Measurements from ENCODE around the gene MGAT5B. TPM values are rescaled to one million over a fixed set of nuclear protein-coding genes. Genes with fewer than 3 reads are reported as not detected.
A peak's percentile ranks its signal among the peaks of the same experiment; 100 is the strongest.
"Not testable (repeated sequence)": the region's sequence is repeated elsewhere in the genome, so short reads cannot be mapped to it uniquely, and the experiment has no call there.

MGAT5B gene
- total RNA-seq, 2 donors from 2014 or later, result 0.05 to 0.27 TPM

DNA sequence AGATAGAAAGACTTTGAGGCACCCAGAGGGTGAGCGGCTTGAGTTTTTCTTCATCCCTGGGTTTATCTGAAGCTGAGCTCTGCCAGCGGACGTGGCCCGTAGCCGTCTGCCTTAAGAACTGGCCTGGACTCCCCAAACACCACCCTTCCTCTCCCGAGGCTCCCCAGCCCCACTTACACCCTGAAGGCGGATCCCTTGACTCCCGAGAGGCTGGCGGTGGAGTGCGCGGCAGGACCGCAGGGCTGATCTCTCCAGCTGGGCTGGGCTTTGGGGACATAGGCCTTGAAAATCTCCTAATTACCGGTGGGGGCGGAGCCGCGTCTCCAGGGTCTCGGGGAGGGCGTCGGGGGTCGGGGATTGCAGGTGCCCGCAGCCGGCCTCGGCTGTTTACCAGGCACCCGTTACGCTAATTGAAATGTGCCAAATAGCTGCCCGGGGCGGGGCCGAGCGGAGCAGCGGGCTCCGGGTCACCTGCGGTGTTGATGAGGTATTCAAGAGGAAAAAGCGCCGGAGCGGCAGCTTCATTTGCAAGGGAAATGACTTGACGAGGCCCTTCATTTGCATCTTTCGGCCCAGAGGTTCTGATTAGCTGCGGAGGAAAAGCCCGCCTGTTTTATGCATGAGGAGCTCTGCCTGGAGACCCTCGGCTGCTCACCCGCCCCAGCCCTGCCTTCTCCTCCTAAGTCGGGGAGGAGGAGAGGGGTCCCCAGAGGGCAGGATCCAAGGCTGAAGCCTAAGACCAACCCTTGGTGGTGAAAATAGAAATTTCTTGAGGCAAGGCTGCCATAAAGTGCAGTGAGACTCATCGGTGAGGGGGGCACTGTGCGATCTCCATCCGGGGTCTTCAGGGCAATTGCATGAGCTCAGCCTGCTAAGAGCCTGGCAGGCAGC lies 100.7 kb downstream of the MGAT5B start:
- peak overlapping the region in 1 of 2 donors; percentile 16 for H3K9ac ChIP-seq (ENCODE audit: low read depth in 2 of 2, low read length in 2 of 2)
- TF ChIP-seq, protein P1, sequence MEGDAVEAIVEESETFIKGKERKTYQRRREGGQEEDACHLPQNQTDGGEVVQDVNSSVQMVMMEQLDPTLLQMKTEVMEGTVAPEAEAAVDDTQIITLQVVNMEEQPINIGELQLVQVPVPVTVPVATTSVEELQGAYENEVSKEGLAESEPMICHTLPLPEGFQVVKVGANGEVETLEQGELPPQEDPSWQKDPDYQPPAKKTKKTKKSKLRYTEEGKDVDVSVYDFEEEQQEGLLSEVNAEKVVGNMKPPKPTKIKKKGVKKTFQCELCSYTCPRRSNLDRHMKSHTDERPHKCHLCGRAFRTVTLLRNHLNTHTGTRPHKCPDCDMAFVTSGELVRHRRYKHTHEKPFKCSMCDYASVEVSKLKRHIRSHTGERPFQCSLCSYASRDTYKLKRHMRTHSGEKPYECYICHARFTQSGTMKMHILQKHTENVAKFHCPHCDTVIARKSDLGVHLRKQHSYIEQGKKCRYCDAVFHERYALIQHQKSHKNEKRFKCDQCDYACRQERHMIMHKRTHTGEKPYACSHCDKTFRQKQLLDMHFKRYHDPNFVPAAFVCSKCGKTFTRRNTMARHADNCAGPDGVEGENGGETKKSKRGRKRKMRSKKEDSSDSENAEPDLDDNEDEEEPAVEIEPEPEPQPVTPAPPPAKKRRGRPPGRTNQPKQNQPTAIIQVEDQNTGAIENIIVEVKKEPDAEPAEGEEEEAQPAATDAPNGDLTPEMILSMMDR (IDR thresholded peaks at IDR 0.05), result no peak
- no peak overlapping the region for H3K27ac ChIP-seq
- H3K4me3 ChIP-seq, result peak overlapping the region; percentile 16
- H3K36me3 ChIP-seq, result no peaks in the 10 kb centered on the region
- peak; percentile 22 for DNase-seq
- H3K9me3 ChIP-seq, result no peaks in the 10 kb centered on the region
- peaks cover 4% of the 10 kb centered on the region for H3K4me1 ChIP-seq
- H3K27me3 ChIP-seq, result peaks cover 26% of the 10 kb centered on the region
- intact Hi-C loops (cut with DNase I), result no loop called here

DNA sequence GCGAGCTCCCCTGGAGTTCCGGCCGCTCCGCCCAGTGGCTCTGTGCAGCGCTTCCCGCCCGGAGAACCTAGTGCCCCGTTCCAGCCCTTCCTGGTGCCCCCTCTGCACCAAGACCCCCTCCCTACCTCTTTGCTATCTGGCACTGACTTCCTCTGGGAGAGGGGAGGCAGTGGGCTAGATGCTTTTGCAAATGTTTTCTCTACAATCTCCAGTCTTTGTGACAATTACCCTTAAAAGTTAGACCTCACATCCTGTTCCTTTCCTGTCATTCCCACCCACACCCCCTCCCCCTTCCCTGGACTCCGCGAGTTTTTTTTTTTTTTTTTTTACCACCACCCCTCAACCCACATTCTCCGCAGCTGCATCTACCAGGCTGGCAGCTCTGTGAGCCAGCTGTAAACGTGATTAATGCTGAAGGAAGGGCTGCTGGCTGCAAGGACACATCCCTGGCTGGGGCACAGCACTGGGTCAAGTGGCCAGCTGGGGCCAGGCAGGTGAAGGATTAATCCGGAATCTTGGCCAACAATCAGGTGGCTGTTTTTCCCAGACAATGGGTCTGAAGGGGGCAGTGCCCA lies 101.5 kb downstream of the MGAT5B start:
- no peak overlapping the region for H3K9ac ChIP-seq (ENCODE audit: low read depth in 2 of 2, low read length in 2 of 2)
- no peak for DNase-seq
- peaks cover 26% of the 10 kb centered on the region for H3K27me3 ChIP-seq
- intact Hi-C loops (cut with DNase I), result no loop called here
- H3K27ac ChIP-seq, result no peak overlapping the region
- H3K4me1 ChIP-seq, result peaks cover 4% of the 10 kb centered on the region
- H3K9me3 ChIP-seq, result no peaks in the 10 kb centered on the region
- no peaks in the 10 kb centered on the region for H3K36me3 ChIP-seq
- peak overlapping the region; percentile 16 for H3K4me3 ChIP-seq
- TF ChIP-seq, protein P1 (IDR thresholded peaks at IDR 0.05), result no peak

DNA sequence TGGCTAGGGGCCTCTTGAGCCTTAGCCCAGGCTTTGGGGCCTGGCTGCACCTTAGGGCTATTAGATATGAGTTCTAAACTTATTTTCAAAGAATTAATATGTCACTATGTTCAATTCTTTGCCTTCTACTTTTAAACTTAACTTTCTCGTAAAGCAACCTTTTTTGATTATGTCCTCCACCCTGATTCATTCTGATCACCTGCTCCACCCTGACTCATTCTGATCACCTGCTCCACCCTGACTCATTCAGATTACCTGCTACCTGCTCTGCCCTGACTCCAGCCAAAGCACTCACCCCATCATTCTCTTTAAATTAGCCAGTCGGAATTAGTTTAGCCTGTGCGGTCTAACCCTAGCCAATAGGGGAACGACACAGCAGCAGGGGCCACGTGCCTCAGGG lies 102.0 kb downstream of the MGAT5B start:
- DNase-seq; H3K4me3 ChIP-seq; intact Hi-C loops (cut with DNase I); H3K4me1 ChIP-seq; H3K27ac ChIP-seq; H3K36me3 ChIP-seq; H3K9me3 ChIP-seq; H3K9ac ChIP-seq (ENCODE audit: low read depth in 2 of 2, low read length in 2 of 2): not testable (repeated sequence)
- H3K27me3 ChIP-seq, result peaks cover 26% of the 10 kb centered on the region

DNA sequence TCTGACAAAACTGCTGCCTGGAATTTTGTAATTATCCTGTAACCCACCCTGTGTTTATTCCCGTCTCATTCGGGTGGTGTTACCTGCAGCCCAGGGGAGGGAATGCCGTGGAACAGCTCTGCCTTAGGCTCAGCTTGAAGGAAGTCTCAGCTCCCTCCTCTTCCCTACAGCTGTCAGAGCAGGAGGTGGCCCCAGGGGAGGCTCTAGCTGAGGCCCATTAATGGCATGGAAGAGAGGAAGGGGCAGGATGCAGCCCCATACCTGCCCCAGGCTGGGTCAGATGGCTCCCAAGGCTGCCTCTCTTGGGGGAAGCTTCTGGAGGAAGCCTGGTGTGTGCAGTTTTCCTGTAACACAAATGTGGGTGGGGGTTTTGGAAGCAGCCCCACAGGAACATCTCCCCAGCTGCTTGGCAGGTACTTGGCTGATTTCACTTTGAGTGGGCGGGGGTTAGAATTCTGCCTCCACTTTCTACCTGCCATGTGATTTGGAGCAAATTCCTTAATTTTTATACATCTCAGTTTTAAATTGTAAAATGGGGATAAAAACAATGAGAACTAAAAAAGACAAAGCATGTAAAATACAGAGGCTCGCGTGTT lies 103.9 kb downstream of the MGAT5B start:
- intact Hi-C loops (cut with DNase I), result no loop called here
- TF ChIP-seq, protein P1 (IDR thresholded peaks at IDR 0.05), result no peak
- no peak for DNase-seq
- H3K27me3 ChIP-seq, result peaks cover 26% of the 10 kb centered on the region
- no peaks in the 10 kb centered on the region for H3K9me3 ChIP-seq
- H3K4me1 ChIP-seq, result peaks cover 4% of the 10 kb centered on the region
- no peak overlapping the region for H3K9ac ChIP-seq (ENCODE audit: low read depth in 2 of 2, low read length in 2 of 2)
- no peak overlapping the region for H3K4me3 ChIP-seq
- H3K36me3 ChIP-seq, result no peaks in the 10 kb centered on the region
- H3K27ac ChIP-seq, result no peak overlapping the region

DNA sequence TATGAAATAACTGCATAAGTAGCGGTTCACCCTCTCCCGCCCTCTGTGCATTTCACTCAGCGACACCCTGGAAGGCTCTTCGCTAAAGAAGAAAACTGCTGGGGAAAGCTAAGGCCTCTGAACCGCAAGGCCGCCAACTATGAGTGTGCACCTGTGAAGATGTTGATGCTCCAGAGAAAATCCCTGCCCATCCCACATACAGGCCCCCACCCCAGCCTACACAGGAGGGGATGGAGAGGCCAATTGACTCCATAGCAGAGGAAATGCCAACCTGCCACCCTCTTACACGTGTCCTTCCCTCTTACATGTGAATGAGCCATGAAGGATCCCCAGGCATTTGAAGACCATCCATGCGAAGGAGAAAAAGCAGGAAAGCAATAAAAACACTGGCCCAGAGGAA lies 104.8 kb downstream of the MGAT5B start:
- intact Hi-C loops (cut with DNase I), result no loop called here
- H3K4me1 ChIP-seq, result peaks cover 4% of the 10 kb centered on the region

More for the DNA sequence above, 104.8 kb downstream of the MGAT5B start:
- no peaks in the 10 kb centered on the region for H3K36me3 ChIP-seq
- H3K27me3 ChIP-seq, result peaks cover 20% of the 10 kb centered on the region
- TF ChIP-seq, protein P1 (IDR thresholded peaks at IDR 0.05), result no peak
- no peak overlapping the region for H3K27ac ChIP-seq
- no peak overlapping the region for H3K9ac ChIP-seq (ENCODE audit: low read depth in 2 of 2, low read length in 2 of 2)
- DNase-seq, result no peak
- no peak overlapping the region for H3K4me3 ChIP-seq
- H3K9me3 ChIP-seq, result no peaks in the 10 kb centered on the region

All from colonic mucosa (tissue), 4 donors.